ENCODE data around the gene LIPH.

GRCh38 chr3:185552358-185552877, at the start of gene LIPH:
- TF ChIP-seq, protein P1, sequence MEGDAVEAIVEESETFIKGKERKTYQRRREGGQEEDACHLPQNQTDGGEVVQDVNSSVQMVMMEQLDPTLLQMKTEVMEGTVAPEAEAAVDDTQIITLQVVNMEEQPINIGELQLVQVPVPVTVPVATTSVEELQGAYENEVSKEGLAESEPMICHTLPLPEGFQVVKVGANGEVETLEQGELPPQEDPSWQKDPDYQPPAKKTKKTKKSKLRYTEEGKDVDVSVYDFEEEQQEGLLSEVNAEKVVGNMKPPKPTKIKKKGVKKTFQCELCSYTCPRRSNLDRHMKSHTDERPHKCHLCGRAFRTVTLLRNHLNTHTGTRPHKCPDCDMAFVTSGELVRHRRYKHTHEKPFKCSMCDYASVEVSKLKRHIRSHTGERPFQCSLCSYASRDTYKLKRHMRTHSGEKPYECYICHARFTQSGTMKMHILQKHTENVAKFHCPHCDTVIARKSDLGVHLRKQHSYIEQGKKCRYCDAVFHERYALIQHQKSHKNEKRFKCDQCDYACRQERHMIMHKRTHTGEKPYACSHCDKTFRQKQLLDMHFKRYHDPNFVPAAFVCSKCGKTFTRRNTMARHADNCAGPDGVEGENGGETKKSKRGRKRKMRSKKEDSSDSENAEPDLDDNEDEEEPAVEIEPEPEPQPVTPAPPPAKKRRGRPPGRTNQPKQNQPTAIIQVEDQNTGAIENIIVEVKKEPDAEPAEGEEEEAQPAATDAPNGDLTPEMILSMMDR (IDR thresholded peaks at IDR 0.05), result no peak
- TF ChIP-seq POLR2A (IDR thresholded peaks at IDR 0.05), result no peak
